ENCODE results near the gene DCST2.

- TF ChIP-seq, protein P1, sequence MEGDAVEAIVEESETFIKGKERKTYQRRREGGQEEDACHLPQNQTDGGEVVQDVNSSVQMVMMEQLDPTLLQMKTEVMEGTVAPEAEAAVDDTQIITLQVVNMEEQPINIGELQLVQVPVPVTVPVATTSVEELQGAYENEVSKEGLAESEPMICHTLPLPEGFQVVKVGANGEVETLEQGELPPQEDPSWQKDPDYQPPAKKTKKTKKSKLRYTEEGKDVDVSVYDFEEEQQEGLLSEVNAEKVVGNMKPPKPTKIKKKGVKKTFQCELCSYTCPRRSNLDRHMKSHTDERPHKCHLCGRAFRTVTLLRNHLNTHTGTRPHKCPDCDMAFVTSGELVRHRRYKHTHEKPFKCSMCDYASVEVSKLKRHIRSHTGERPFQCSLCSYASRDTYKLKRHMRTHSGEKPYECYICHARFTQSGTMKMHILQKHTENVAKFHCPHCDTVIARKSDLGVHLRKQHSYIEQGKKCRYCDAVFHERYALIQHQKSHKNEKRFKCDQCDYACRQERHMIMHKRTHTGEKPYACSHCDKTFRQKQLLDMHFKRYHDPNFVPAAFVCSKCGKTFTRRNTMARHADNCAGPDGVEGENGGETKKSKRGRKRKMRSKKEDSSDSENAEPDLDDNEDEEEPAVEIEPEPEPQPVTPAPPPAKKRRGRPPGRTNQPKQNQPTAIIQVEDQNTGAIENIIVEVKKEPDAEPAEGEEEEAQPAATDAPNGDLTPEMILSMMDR (IDR thresholded peaks at IDR 0.05), result no peak
- no peak for TF ChIP-seq POLR2AphosphoS5 (IDR thresholded peaks at IDR 0.05)
Observed at GRCh38 chr1:155039308-155039669, 5.7 kb upstream of the DCST2 start.

All from sigmoid colon (tissue), 4 donors.